Activated CD8-positive, alpha-beta T cell treated with anti-CD3 and anti-CD28 coated beads, Interleukin-2, amount 10 ng/mL, durations not matched to agents 7 days and 5 days (primary cell): ENCODE data around the gene FYCO1. TPM values are rescaled to one million over a fixed set of nuclear protein-coding genes. Genes with fewer than 3 reads are reported as not detected.
"Not testable (repeated sequence)": the region's sequence is repeated elsewhere in the genome, so short reads cannot be mapped to it uniquely, and the experiment has no call there.

Experiments
- ATAC-seq: fragments of 150-1000 bp; cut with Tn5 transposase; one replicate; pipeline ENCODE4 v1.10.0; 2021; ENCODE audit warnings: moderate library complexity
- CTCF ChIA-PET: fragments of 350-600 bp; sonication (Branson Sonifier 250); formaldehyde crosslinking; loops from one replicate; lab custom pipeline; 2021; ENCODE audit warnings: antibody characterized with exemption; lab: Charles Lee
- POLR2A ChIA-PET: fragments of 350-600 bp; sonication (Branson Sonifier 250); formaldehyde crosslinking; loops from one replicate; lab custom pipeline; 2021; ENCODE audit warnings: antibody characterized with exemption; lab: Charles Lee
- DNase-seq: peaks from one replicate; pipeline ENCODE4 v3.0.0-alpha.2; 2020
- H3K27ac Mint-ChIP-seq: one replicate; pipeline ENCODE4 v1.8.0; 2021; ENCODE audit warnings: mild to moderate bottlenecking, mixed read lengths
- H3K27me3 Mint-ChIP-seq: one replicate; pipeline ENCODE4 v1.8.0; 2021; ENCODE audit warnings: low read depth, mixed read lengths
- H3K36me3 Mint-ChIP-seq: one replicate; pipeline ENCODE4 v1.8.0; 2021; ENCODE audit warnings: low read depth, mixed read lengths
- H3K4me1 Mint-ChIP-seq: one replicate; pipeline ENCODE4 v1.8.0; 2021; ENCODE audit warnings: low read depth, mixed read lengths
- H3K4me3 Mint-ChIP-seq: one replicate; pipeline ENCODE4 v1.8.0; 2021; ENCODE audit warnings: mild to moderate bottlenecking, mixed read lengths
- H3K9me3 Mint-ChIP-seq: one replicate; pipeline ENCODE4 v1.8.0; 2022; ENCODE audit warnings: mixed read lengths; ENCODE audit not compliant: insufficient read depth
- total RNA-seq, 2 experiments: library from RNA; stranded (reverse); gene quantifications; one replicate each; pipeline ENCODE4 v1.2.3, GENCODE V29; 2021

FYCO1 gene
- total RNA-seq, 2 experiments from 2014 or later = 16.6 to 19.5 TPM

GRCh38 chr3:46007280-46007679, 11.7 kb upstream of the FYCO1 start:
- ChIA-PET CTCF (no interaction called here), POLR2A (no interaction called here)
- Mint-ChIP-seq H3K36me3 (peaks cover 15% of the 10 kb centered on the region), H3K4me3 (no peak overlapping the region), H3K4me1 (peaks cover 28% of the 10 kb centered on the region), H3K9me3 (peaks cover 3% of the 10 kb centered on the region), H3K27me3 (peaks cover 3% of the 10 kb centered on the region), H3K27ac (no peak overlapping the region)
- ATAC-seq = no peak
- DNase-seq = no peak

- ChIA-PET CTCF (no interaction called here), POLR2A (no interaction called here)
- H3K27me3 Mint-ChIP-seq = peaks cover 3% of the 10 kb centered on the region
- ATAC-seq (no peak), DNase-seq (no peak)
- peaks cover 23% of the 10 kb centered on the region for H3K4me1 Mint-ChIP-seq
- peaks cover 3% of the 10 kb centered on the region for H3K9me3 Mint-ChIP-seq
- H3K4me3 Mint-ChIP-seq = no peak overlapping the region
- H3K27ac Mint-ChIP-seq = peak overlapping the region; percentile 32
- H3K36me3 Mint-ChIP-seq = peaks cover 15% of the 10 kb centered on the region
These were observed 10.8 kb upstream of the FYCO1 start for GRCh38 chr3:46006238-46007032.

GRCh38 chr3:46003706-46004105, 8.1 kb upstream of the FYCO1 start:
- H3K27me3 Mint-ChIP-seq, ATAC-seq, H3K9me3 Mint-ChIP-seq, H3K4me3 Mint-ChIP-seq, DNase-seq, POLR2A ChIA-PET, H3K27ac Mint-ChIP-seq: not testable (repeated sequence)
- Mint-ChIP-seq H3K4me1 (peaks cover 13% of the 10 kb centered on the region), H3K36me3 (peaks cover 13% of the 10 kb centered on the region)
- CTCF ChIA-PET = interaction anchor here (0.6 to 0.8 kb wide), 3 partner anchors 16 to 75 kb away, joined by 3 to 4 read pairs (median 4); no protein-coding TSS in a partner anchor

- Mint-ChIP-seq H3K4me1 (peaks cover 19% of the 10 kb centered on the region), H3K27me3 (peaks cover 4% of the 10 kb centered on the region), H3K36me3 (peaks cover 12% of the 10 kb centered on the region), H3K4me3 (no peak overlapping the region), H3K9me3 (peaks cover 3% of the 10 kb centered on the region), H3K27ac (no peak overlapping the region)
- ATAC-seq = no peak
- DNase-seq = no peak
- ChIA-PET CTCF (interaction anchor here (0.9 kb wide), 1 partner anchor 9 kb away, joined by 3 read pairs; no protein-coding TSS in a partner anchor), POLR2A (no interaction called here)
These were observed 5.6 kb upstream of the FYCO1 start for GRCh38 chr3:46001178-46001577.

- Mint-ChIP-seq H3K36me3 (peaks cover 12% of the 10 kb centered on the region), H3K4me1 (peaks cover 38% of the 10 kb centered on the region), H3K9me3 (peaks cover 3% of the 10 kb centered on the region), H3K27me3 (peaks cover 4% of the 10 kb centered on the region), H3K4me3 (no peak overlapping the region), H3K27ac (no peak overlapping the region)
- POLR2A ChIA-PET = no interaction called here
- DNase-seq (no peak), ATAC-seq (no peak)
- CTCF ChIA-PET = interaction anchor here (0.7 to 2.1 kb wide), 3 partner anchors 39 to 210 kb away, joined by 3 to 5 read pairs (median 3); partner anchors contain the start of gene CCR1
These were observed 2.3 kb upstream of the FYCO1 start for GRCh38 chr3:45997942-45998341.

GRCh38 chr3:45997499-45997898, 1.9 kb upstream of the FYCO1 start:
- peaks cover 42% of the 10 kb centered on the region for H3K4me1 Mint-ChIP-seq
- CTCF ChIA-PET = interaction anchor here (2.1 kb wide), 1 partner anchor 80 kb away, joined by 5 read pairs; no protein-coding TSS in a partner anchor
- POLR2A ChIA-PET = not testable (repeated sequence)

GRCh38 chr3:45994419-45995235, 997 bp downstream of the FYCO1 start:
- Mint-ChIP-seq H3K4me1 (peaks cover 69% of the 10 kb centered on the region), H3K9me3 (peaks cover 3% of the 10 kb centered on the region), H3K36me3 (peaks cover 35% of the 10 kb centered on the region), H3K27me3 (peaks cover 1% of the 10 kb centered on the region), H3K27ac (peak overlapping the region; percentile 92), H3K4me3 (peak overlapping the region; percentile 87)
- peak; percentile 51 for ATAC-seq
- POLR2A ChIA-PET = interaction anchor here (0.6 to 3.7 kb wide), 14 partner anchors 10 to 305 kb away, joined by 3 to 31 read pairs (median 6); partner anchors contain the start of gene CXCR6
- peak; percentile 84 for DNase-seq
- CTCF ChIA-PET = interaction anchor here (0.9 to 5.2 kb wide), 15 partner anchors 13 to 374 kb away, joined by 3 to 29 read pairs (median 8); partner anchors contain the start of gene CXCR6

More at GRCh38 chr3:45997499-45997898, 1.9 kb upstream of the FYCO1 start:
- peaks cover 16% of the 10 kb centered on the region for H3K36me3 Mint-ChIP-seq
- H3K4me3 Mint-ChIP-seq, H3K9me3 Mint-ChIP-seq, DNase-seq, ATAC-seq, H3K27ac Mint-ChIP-seq, H3K27me3 Mint-ChIP-seq: not testable (repeated sequence)

GRCh38 chr3:45993421-45994027, 2.1 kb downstream of the FYCO1 start:
- Mint-ChIP-seq H3K4me3 (peak overlapping the region; percentile 65), H3K27ac (peak overlapping the region; percentile 86), H3K9me3 (peaks cover 3% of the 10 kb centered on the region), H3K4me1 (peaks cover 75% of the 10 kb centered on the region), H3K36me3 (peaks cover 43% of the 10 kb centered on the region), H3K27me3 (no peaks in the 10 kb centered on the region)
- ATAC-seq (peak; percentile 40), DNase-seq (peak; percentile 54)
- POLR2A ChIA-PET = interaction anchor here (1.5 to 3.7 kb wide), 6 partner anchors 9 to 50 kb away, joined by 6 to 31 read pairs (median 9); partner anchors contain the start of gene CXCR6
- CTCF ChIA-PET = interaction anchor here (0.9 to 5.2 kb wide), 15 partner anchors 13 to 384 kb away, joined by 3 to 29 read pairs (median 9); partner anchors contain the start of gene CXCR6

GRCh38 chr3:45992821-45993221, 2.8 kb downstream of the FYCO1 start:
- peak; percentile 52 for DNase-seq
- ChIA-PET CTCF (interaction anchor here (0.9 to 5.2 kb wide), 10 partner anchors 12 to 385 kb away, joined by 3 to 29 read pairs (median 18); no protein-coding TSS in a partner anchor), POLR2A (interaction anchor here (0.7 to 3.1 kb wide), 8 partner anchors 8 to 378 kb away, joined by 3 to 20 read pairs (median 6); partner anchors contain the start of gene CCR5)
- H3K4me3 Mint-ChIP-seq = peak overlapping the region; percentile 59
- peaks cover 3% of the 10 kb centered on the region for H3K9me3 Mint-ChIP-seq
- peaks cover 81% of the 10 kb centered on the region for H3K4me1 Mint-ChIP-seq
- H3K27ac Mint-ChIP-seq = peak overlapping the region; percentile 86
- no peaks in the 10 kb centered on the region for H3K27me3 Mint-ChIP-seq
- peaks cover 49% of the 10 kb centered on the region for H3K36me3 Mint-ChIP-seq
- ATAC-seq = no peak

GRCh38 chr3:45992133-45992729, 3.4 kb downstream of the FYCO1 start:
- Mint-ChIP-seq H3K27me3 (no peaks in the 10 kb centered on the region), H3K27ac (peak overlapping the region; percentile 86), H3K36me3 (peaks cover 54% of the 10 kb centered on the region), H3K9me3 (peaks cover 3% of the 10 kb centered on the region), H3K4me3 (peak overlapping the region; percentile 59), H3K4me1 (peaks cover 86% of the 10 kb centered on the region)
- ATAC-seq (no peak), DNase-seq (no peak)
- ChIA-PET POLR2A (interaction anchor here (0.7 to 1.1 kb wide), 4 partner anchors 15 to 378 kb away, joined by 3 to 5 read pairs (median 4); partner anchors contain the start of gene CCR5), CTCF (interaction anchor here (0.9 to 5.2 kb wide), 8 partner anchors 12 to 386 kb away, joined by 3 to 29 read pairs (median 18); no protein-coding TSS in a partner anchor)
